C4-2B (cell line): ENCODE measurements around the gene CDYL.

Experiments
- CTCF ChIP-seq: fragments of 450-650 bp; conservative IDR thresholded peaks from 2 replicates; pipeline ENCODE4 v1.5.1; 2017; ENCODE audit warnings: mild to moderate bottlenecking
- ZFX ChIP-seq: fragments of 450-650 bp; IDR thresholded peaks from 2 replicates; pipeline ENCODE4 v1.6.1; 2017

DNA sequence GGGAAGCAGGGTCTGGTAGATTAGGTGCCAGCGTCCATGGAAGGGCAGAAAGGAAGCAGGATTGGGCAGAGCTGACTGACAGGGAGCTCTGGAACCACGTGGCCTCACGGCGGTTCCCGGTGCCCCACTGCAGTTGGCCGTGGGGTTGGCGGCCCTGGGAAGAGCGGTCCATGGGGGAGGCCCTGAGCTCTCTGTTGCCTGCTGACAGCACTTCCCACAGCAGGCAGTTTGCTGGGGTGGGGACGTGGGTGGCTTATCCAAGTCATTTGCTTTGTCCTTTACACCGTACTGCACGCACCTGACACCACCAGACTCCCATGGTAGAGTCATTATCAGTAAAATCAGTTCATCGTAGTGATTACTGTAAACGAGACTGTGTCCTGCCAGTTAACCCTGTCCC, 171.5 kb downstream of the CDYL start:
- no peak for TF ChIP-seq ZFX
- no peak for TF ChIP-seq CTCF
